IMR-90 (cell line): ENCODE data around the gene C9orf152. TPM values are rescaled to one million over a fixed set of nuclear protein-coding genes. Genes with fewer than 3 reads are reported as not detected.

Experiments used
- ATAC-seq: fragments of 200-7000 bp; cut with Tn5 transposase; 2 replicates; pipeline ENCODE4 v1.9.1; 2020; ENCODE audit warnings: low read depth, mild to moderate bottlenecking, moderate library complexity
- BruUV-seq: library from RNA; stranded (reverse); fragments of 400-500 nt; replicated peaks from 2 replicates; lab custom pipeline; 2021; lab: Mats Ljungman, UMichigan
- CTCF ChIA-PET: fragments of 300-600 bp; formaldehyde crosslinking; extraction: SDS; loops from one replicate; lab custom pipeline; 2021; ENCODE audit warnings: antibody characterized with exemption; lab: Yijun Ruan, JAX
- POLR2A ChIA-PET: fragments of 300-600 bp; sonication (Branson Sonifier 250); formaldehyde crosslinking; loops from one replicate; lab custom pipeline; 2022; ENCODE audit warnings: antibody characterized with exemption; ENCODE audit not compliant: unreplicated experiment; lab: Charles Lee
- DNase-seq: peaks from one replicate; pipeline ENCODE4 v3.0.0; 2013
- H2AFZ ChIP-seq: replicated peaks from 2 replicates; pipeline ENCODE3; 2013; ENCODE audit warnings: low read length, mild to moderate bottlenecking; ENCODE audit not compliant: poor library complexity
- H2AK5ac ChIP-seq: 2 replicates; pipeline ENCODE4 v1.6.1; 2013; ENCODE audit warnings: low read depth, low read length, inconsistent platforms
- H2AK9ac ChIP-seq: replicated peaks from 2 replicates; pipeline ENCODE3; 2013; ENCODE audit warnings: mild to moderate bottlenecking, low read depth, low read length, moderate library complexity; ENCODE audit not compliant: poor library complexity
- H2BK120ac ChIP-seq: 2 replicates; pipeline ENCODE4 v1.6.1; 2013; ENCODE audit warnings: low read depth, low read length, inconsistent platforms
- H2BK15ac ChIP-seq: 3 replicates; pipeline ENCODE4 v1.6.1; 2013; ENCODE audit warnings: low read depth, low read length, inconsistent platforms
- H2BK20ac ChIP-seq: 2 replicates; pipeline ENCODE4 v1.6.1; 2013; ENCODE audit warnings: low read depth, mild to moderate bottlenecking, inconsistent platforms, low read length, moderate library complexity
- H2BK5ac ChIP-seq: 2 replicates; pipeline ENCODE4 v1.6.1; 2013; ENCODE audit warnings: mild to moderate bottlenecking, low read depth, low read length, inconsistent platforms; ENCODE audit not compliant: poor library complexity, severe bottlenecking
- H3K14ac ChIP-seq: replicated peaks from 2 replicates; pipeline ENCODE4 v1.6.1; 2013; ENCODE audit warnings: low read depth, low read length, inconsistent platforms
- H3K18ac ChIP-seq: 2 replicates; pipeline ENCODE4 v1.6.1; 2013; ENCODE audit warnings: low read depth, low read length, control low read depth
- H3K23ac ChIP-seq: 2 replicates; pipeline ENCODE4 v1.6.1; 2013; ENCODE audit warnings: low read depth, low read length, inconsistent platforms
- H3K27ac ChIP-seq: 2 replicates; pipeline ENCODE4 v1.5.1; 2013; ENCODE audit warnings: mild to moderate bottlenecking, control low read depth, low read length; ENCODE audit not compliant: insufficient read depth
- H3K27me3 ChIP-seq: 2 replicates; pipeline ENCODE4 v1.6.1; 2013; ENCODE audit warnings: low read length; ENCODE audit not compliant: control insufficient read depth, insufficient read depth
- H3K36me3 ChIP-seq: 2 replicates; pipeline ENCODE4 v1.6.1; 2013; ENCODE audit warnings: low read length, mixed read lengths; ENCODE audit not compliant: control insufficient read depth, insufficient read depth
- H3K4ac ChIP-seq: 2 replicates; pipeline ENCODE4 v1.6.1; 2013; ENCODE audit warnings: low read depth, low read length, inconsistent platforms
- H3K4me1 ChIP-seq: 2 replicates; pipeline ENCODE4 v1.6.1; 2013; ENCODE audit warnings: low read length, mixed read lengths; ENCODE audit not compliant: control insufficient read depth, insufficient read depth
- H3K4me2 ChIP-seq: 2 replicates; pipeline ENCODE4 v1.6.1; 2013; ENCODE audit warnings: low read depth, mild to moderate bottlenecking, control low read depth, low read length, moderate library complexity
- H3K4me3 ChIP-seq: 2 replicates; pipeline ENCODE4 v1.5.1; 2013; ENCODE audit warnings: low read depth, mild to moderate bottlenecking, control low read depth, low read length, moderate library complexity; ENCODE audit not compliant: insufficient read depth
- H3K56ac ChIP-seq: 2 replicates; pipeline ENCODE4 v1.6.1; 2013; ENCODE audit warnings: low read length, inconsistent platforms; ENCODE audit not compliant: insufficient read depth; ENCODE audit errors: extremely low read depth
- H3K79me1 ChIP-seq, 2 experiments: 2 replicates each; pipeline ENCODE4 v1.6.1; 2013; ENCODE audit warnings: low read length in 2 of 2, inconsistent platforms in 1 of 2, low read depth in 1 of 2
- H3K9ac ChIP-seq: 2 replicates; pipeline ENCODE4 v1.6.1; 2013; ENCODE audit warnings: low read depth, low read length, control low read depth
- H3K9me1 ChIP-seq: 2 replicates; pipeline ENCODE4 v1.6.1; 2013; ENCODE audit warnings: low read length, inconsistent platforms; ENCODE audit not compliant: insufficient read depth
- H3K9me3 ChIP-seq: 2 replicates; pipeline ENCODE4 v1.6.1; 2013; ENCODE audit warnings: low read length; ENCODE audit not compliant: control insufficient read depth, insufficient read depth
- H4K20me1 ChIP-seq: 2 replicates; pipeline ENCODE4 v1.6.1; 2013; ENCODE audit warnings: low read length, inconsistent platforms; ENCODE audit not compliant: insufficient read depth
- H4K5ac ChIP-seq: 2 replicates; pipeline ENCODE4 v1.6.1; 2013; ENCODE audit warnings: mild to moderate bottlenecking, low read depth, low read length, control low read depth
- H4K8ac ChIP-seq, 2 experiments: 2 replicates each; pipeline ENCODE4 v1.6.1; 2013; ENCODE audit warnings: low read depth in 2 of 2, low read length in 2 of 2, control low read depth in 1 of 2, inconsistent platforms in 1 of 2
- H4K91ac ChIP-seq: 2 replicates; pipeline ENCODE4 v1.6.1; 2013; ENCODE audit warnings: low read depth, low read length, inconsistent platforms; ENCODE audit not compliant: insufficient read depth
- BHLHE40 ChIP-seq: fragments of 150-350 bp; IDR thresholded peaks from 2 replicates; pipeline ENCODE4 v1.6.1; 2016; ENCODE audit warnings: mild to moderate bottlenecking, low read depth, low read length
- CEBPB ChIP-seq: IDR thresholded peaks from 2 replicates; pipeline ENCODE4 v1.6.1; 2012; ENCODE audit warnings: low read depth, low read length, improper control_type of control experiment
- CHD1 ChIP-seq: IDR thresholded peaks from 2 replicates; pipeline ENCODE4 v1.6.1; 2012; ENCODE audit warnings: low read depth, low read length, improper control_type of control experiment
- CTCF ChIP-seq: conservative IDR thresholded peaks from 2 replicates; pipeline ENCODE4 v1.5.1; 2012; ENCODE audit warnings: mild to moderate bottlenecking, low read depth, low read length, improper control_type of control experiment
- ELK1 ChIP-seq: fragments of 150-350 bp; IDR thresholded peaks from 2 replicates; pipeline ENCODE4 v1.6.1; 2016; ENCODE audit warnings: low read depth, mild to moderate bottlenecking, low read length, moderate library complexity, borderline replicate concordance
- FOS ChIP-seq: fragments of 150-350 bp; IDR thresholded peaks from 2 replicates; pipeline ENCODE4 v1.6.1; 2016; ENCODE audit warnings: low read depth, low read length
- MAFK ChIP-seq: IDR thresholded peaks from 2 replicates; pipeline ENCODE4 v1.6.1; 2012; ENCODE audit warnings: low read depth, low read length, improper control_type of control experiment
- MAZ ChIP-seq: IDR thresholded peaks from 2 replicates; pipeline ENCODE4 v1.6.1; 2012; ENCODE audit warnings: low read depth, mild to moderate bottlenecking, low read length, improper control_type of control experiment, moderate library complexity, borderline replicate concordance
- MXI1 ChIP-seq: IDR thresholded peaks from 2 replicates; pipeline ENCODE4 v1.6.1; 2012; ENCODE audit warnings: low read depth, mild to moderate bottlenecking, low read length, moderate library complexity, borderline replicate concordance
- NFE2L2 ChIP-seq: fragments of 150-350 bp; IDR thresholded peaks from 2 replicates; pipeline ENCODE4 v1.6.1; 2016; ENCODE audit warnings: low read depth, mild to moderate bottlenecking, low read length
- POLR2A ChIP-seq: IDR thresholded peaks from 2 replicates; pipeline ENCODE4 v1.6.1; 2012; ENCODE audit warnings: mild to moderate bottlenecking, low read depth, low read length
- RAD21 ChIP-seq: IDR thresholded peaks from 2 replicates; pipeline ENCODE4 v1.6.1; 2012; ENCODE audit warnings: low read length, improper control_type of control experiment
- RCOR1 ChIP-seq: IDR thresholded peaks from 2 replicates; pipeline ENCODE4 v1.6.1; 2012; ENCODE audit warnings: mild to moderate bottlenecking, low read length, improper control_type of control experiment; ENCODE audit not compliant: insufficient replicate concordance
- RFX5 ChIP-seq: IDR thresholded peaks from 2 replicates; pipeline ENCODE4 v1.8.0; 2012; ENCODE audit warnings: low read depth, mild to moderate bottlenecking, low read length, moderate library complexity
- SMC3 ChIP-seq: fragments of 150-350 bp; IDR thresholded peaks from 2 replicates; pipeline ENCODE4 v1.6.1; 2016; ENCODE audit warnings: low read depth, mild to moderate bottlenecking, antibody characterized with exemption, low read length, moderate library complexity
- USF2 ChIP-seq: fragments of 150-350 bp; IDR thresholded peaks from 2 replicates; pipeline ENCODE4 v1.6.1; 2017; ENCODE audit warnings: mild to moderate bottlenecking, antibody characterized with exemption, low read length, low read depth
- WGBS, 2 experiments: methylation state at CpG; one replicate each; pipeline versions ENCODE4 v1.1.5 to v1.1.7; 2013; ENCODE audit warnings: missing lambda C conversion rate in 2 of 2; ENCODE audit not compliant: insufficient read length in 1 of 2; ENCODE audit errors: extremely low coverage in 2 of 2; 5-methylcytosine and 5-hydroxymethylcytosine counted together
- dilution Hi-C: fragments of 300-500 bp; cut with HindIII; formaldehyde crosslinking; loops from one replicate; pipeline ENCODE4 v1.14.3; 2018; ENCODE audit warnings: low sequenced_read_pairs; ENCODE audit not compliant: unreplicated experiment
- in situ Hi-C: fragments of 300-500 bp; cut with MboI; formaldehyde crosslinking; loops from 3 replicates; pipeline ENCODE4 v1.14.3; 2019; ENCODE audit warnings: low sequenced_read_pairs, inconsistent platforms, mixed read lengths
- intact Hi-C: fragments of 100-400 bp; cut with micrococcal nuclease; formaldehyde crosslinking; loops from 2 replicates; pipeline ENCODE4 v1.10.0; 2022
- polyA plus RNA-seq, 3 experiments: library from polyadenylated mRNA; depleted of rRNA; stranded (reverse); fragments of >200 nt; gene quantifications; 2 replicates each; pipeline ENCODE4 v1.2.3, GENCODE V29; 2012; ENCODE audit warnings: low replicate concordance in 1 of 3
- total RNA-seq: library from RNA; depleted of rRNA; stranded (reverse); fragments of >200 nt; gene quantifications from 2 replicates; pipeline ENCODE4 v1.2.3, GENCODE V29; 2012

C9orf152 gene
- total and polyA plus RNA-seq, 2 of the 4 experiments (the other 2 are of a cell fraction): not detected

GRCh38 chr9:110199643-110200042 is 8.3 kb downstream of the C9orf152 start:
- H3K4ac ChIP-seq: no peak overlapping the region
- H2BK20ac ChIP-seq: no peak overlapping the region
- TF ChIP-seq MAZ (no peak), USF2 (no peak), RAD21 (no peak), SMC3 (no peak), BHLHE40 (no peak), FOS (no peak), ELK1 (no peak), CTCF (no peak), CEBPB (no peak), MXI1 (no peak), RCOR1 (no peak), CHD1 (no peak), NFE2L2 (no peak), RFX5 (no peak), POLR2A (no peak), MAFK (no peak)
- H4K8ac ChIP-seq: no peak overlapping the region
- no peak overlapping the region for H3K27ac ChIP-seq
- H3K18ac ChIP-seq: no peak overlapping the region
- no TSS peak for BruUV-seq
- intact Hi-C loops (no loop called here), dilution Hi-C loops (no loop called here), in situ Hi-C loops (loop anchor here (25.0 kb wide), 2 partner anchors 413 to 863 kb away; no protein-coding TSS in a partner anchor)
- no peak overlapping the region for H2BK5ac ChIP-seq
- no peak overlapping the region for H2AFZ ChIP-seq
- no CpG with 5 or more reads among the region's 2 CpGs for WGBS, 2 experiments
- H2BK15ac ChIP-seq: no peak overlapping the region
- peaks cover 12% of the 10 kb centered on the region for H3K27me3 ChIP-seq
- no peaks in the 10 kb centered on the region for H3K36me3 ChIP-seq
- no peak overlapping the region for H3K23ac ChIP-seq
- H3K9me1 ChIP-seq: no peaks in the 10 kb centered on the region
- H2BK120ac ChIP-seq: no peak overlapping the region
- no peak overlapping the region for H2AK9ac ChIP-seq
- no peaks in the 10 kb centered on the region for H3K9me3 ChIP-seq
- H3K4me1 ChIP-seq: no peaks in the 10 kb centered on the region
- no peaks in the 10 kb centered on the region for H3K79me1 ChIP-seq
- H3K9ac ChIP-seq: no peak overlapping the region
- no peak for DNase-seq
- no peak for ATAC-seq
- CTCF ChIA-PET: interaction anchor here (0.7 kb wide), 1 partner anchor 303 kb away, joined by 3 read pairs; no protein-coding TSS in a partner anchor
- POLR2A ChIA-PET: no interaction called here
- H3K14ac ChIP-seq: no peak overlapping the region
- no peak overlapping the region for H2AK5ac ChIP-seq
- H4K91ac ChIP-seq: no peak overlapping the region
- H3K56ac ChIP-seq: no peak overlapping the region
- H4K20me1 ChIP-seq: no peaks in the 10 kb centered on the region
- no peak overlapping the region for H4K5ac ChIP-seq
- no peak overlapping the region for H3K4me3 ChIP-seq
- no peak overlapping the region for H3K4me2 ChIP-seq
